ENCODE measurements around the gene E2F6.

Gene E2F6

GRCh38 chr2:11493282-11493681 is 27.3 kb upstream of the E2F6 start:
- H3K4me3 ChIP-seq (ENCODE audit: low read depth, low read length): no peak overlapping the region
- no peak for TF ChIP-seq CTCF (IDR thresholded peaks at IDR 0.05; ENCODE audit: borderline replicate concordance, insufficient read depth, low read depth, low read length)

- TF ChIP-seq CTCF (IDR thresholded peaks at IDR 0.05; ENCODE audit: borderline replicate concordance, insufficient read depth, low read depth, low read length): no peak
- no peak overlapping the region for H3K4me3 ChIP-seq (ENCODE audit: low read depth, low read length)
Observed at GRCh38 chr2:11492720-11493119, 26.8 kb upstream of the E2F6 start.

GRCh38 chr2:11492244-11492643 is 26.3 kb upstream of the E2F6 start:
- no peak for TF ChIP-seq CTCF (IDR thresholded peaks at IDR 0.05; ENCODE audit: borderline replicate concordance, insufficient read depth, low read depth, low read length)
- H3K4me3 ChIP-seq (ENCODE audit: low read depth, low read length): no peak overlapping the region

- no peak for TF ChIP-seq CTCF (IDR thresholded peaks at IDR 0.05; ENCODE audit: borderline replicate concordance, insufficient read depth, low read depth, low read length)
- no peak overlapping the region for H3K4me3 ChIP-seq (ENCODE audit: low read depth, low read length)
Observed at GRCh38 chr2:11491348-11491933, 25.5 kb upstream of the E2F6 start.

- no peak for TF ChIP-seq CTCF (IDR thresholded peaks at IDR 0.05; ENCODE audit: borderline replicate concordance, insufficient read depth, low read depth, low read length)
- H3K4me3 ChIP-seq (ENCODE audit: low read depth, low read length): no peak overlapping the region
Observed at GRCh38 chr2:11490194-11490593, 24.2 kb upstream of the E2F6 start.

GRCh38 chr2:11488809-11489208 is 22.8 kb upstream of the E2F6 start:
- H3K4me3 ChIP-seq (ENCODE audit: low read depth, low read length): no peak overlapping the region
- TF ChIP-seq CTCF (IDR thresholded peaks at IDR 0.05; ENCODE audit: borderline replicate concordance, insufficient read depth, low read depth, low read length): no peak

GRCh38 chr2:11483806-11484617 is 18.1 kb upstream of the E2F6 start:
- no peak for TF ChIP-seq CTCF (IDR thresholded peaks at IDR 0.05; ENCODE audit: borderline replicate concordance, insufficient read depth, low read depth, low read length)
- H3K4me3 ChIP-seq (ENCODE audit: low read depth, low read length): no peak overlapping the region
